Measurements from ENCODE around the gene DIP2B. TPM values are rescaled to one million over a fixed set of nuclear protein-coding genes. Genes with fewer than 3 reads are reported as not detected.
"Not testable (repeated sequence)": the region's sequence is repeated elsewhere in the genome, so short reads cannot be mapped to it uniquely, and the experiment has no call there.

The DIP2B gene
- polyA plus RNA-seq, 2 of the 4 experiments (the other 2 are of a cell fraction) = 16.9 to 29.3 TPM

DNA sequence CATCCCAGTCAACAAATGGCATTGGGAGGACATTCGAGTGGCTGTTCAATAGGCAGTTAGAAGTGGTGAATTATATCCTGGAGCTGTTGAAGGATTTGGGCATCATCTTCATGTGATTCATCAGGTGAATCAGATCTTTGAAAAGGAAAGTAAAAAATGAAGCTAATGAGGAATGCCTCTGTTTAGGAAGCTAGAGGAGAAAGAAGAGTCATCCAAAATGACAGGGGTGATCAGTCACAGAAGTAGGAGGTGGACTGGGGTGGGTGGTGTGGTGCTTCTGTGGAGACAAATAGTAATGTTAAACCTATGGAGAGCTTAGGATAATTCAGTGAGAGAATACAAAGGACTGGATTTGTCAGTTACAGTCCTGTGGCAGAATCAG is 32.7 kb downstream of the DIP2B start:
- Histone ChIP-seq H3K4me2 (peak overlapping the region; percentile 56), H3K27ac (peak overlapping the region; percentile 1 to 71; a peak in 4 of 6 replicates), H3K9me3 (no peaks in the 10 kb centered on the region), H3K4me3 (no peak overlapping the region), H3K4me1 (peaks cover 67% of the 10 kb centered on the region)
- DNase-seq (ENCODE audit: low read depth in 1 of 2, low spot score in 1 of 2) (peak; percentile 30 to 40), ATAC-seq (peak; percentile 33 to 44; a peak in 3 of 6 replicates), FAIRE-seq (no peak)
- 22% methylated on average over 1 of the region's 1 CpG for WGBS (ENCODE audit: missing lambda C conversion rate)
- POLR2A ChIA-PET = interaction anchor here (0.6 to 0.8 kb wide), 2 partner anchors 8 to 32 kb away, joined by 3 to 4 read pairs; partner anchors contain the start of gene DIP2B
- TF ChIP-seq, protein P1, sequence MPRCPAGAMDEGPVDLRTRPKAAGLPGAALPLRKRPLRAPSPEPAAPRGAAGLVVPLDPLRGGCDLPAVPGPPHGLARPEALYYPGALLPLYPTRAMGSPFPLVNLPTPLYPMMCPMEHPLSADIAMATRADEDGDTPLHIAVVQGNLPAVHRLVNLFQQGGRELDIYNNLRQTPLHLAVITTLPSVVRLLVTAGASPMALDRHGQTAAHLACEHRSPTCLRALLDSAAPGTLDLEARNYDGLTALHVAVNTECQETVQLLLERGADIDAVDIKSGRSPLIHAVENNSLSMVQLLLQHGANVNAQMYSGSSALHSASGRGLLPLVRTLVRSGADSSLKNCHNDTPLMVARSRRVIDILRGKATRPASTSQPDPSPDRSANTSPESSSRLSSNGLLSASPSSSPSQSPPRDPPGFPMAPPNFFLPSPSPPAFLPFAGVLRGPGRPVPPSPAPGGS (IDR thresholded peaks at IDR 0.05) = no peak
- peak; percentile 50; the same call in 1 of the 2 replicates for TF ChIP-seq FOSL2 (IDR thresholded peaks at IDR 0.05)
- TF ChIP-seq FOSL2 (CRISPR knock-in tag; IDR thresholded peaks at IDR 0.05) = peak; percentile 64
- CTCF ChIA-PET = interaction anchor here (0.9 to 2.4 kb wide), 6 partner anchors 11 to 273 kb away, joined by 3 to 19 read pairs (median 3); partner anchors contain the start of gene DIP2B

DNA sequence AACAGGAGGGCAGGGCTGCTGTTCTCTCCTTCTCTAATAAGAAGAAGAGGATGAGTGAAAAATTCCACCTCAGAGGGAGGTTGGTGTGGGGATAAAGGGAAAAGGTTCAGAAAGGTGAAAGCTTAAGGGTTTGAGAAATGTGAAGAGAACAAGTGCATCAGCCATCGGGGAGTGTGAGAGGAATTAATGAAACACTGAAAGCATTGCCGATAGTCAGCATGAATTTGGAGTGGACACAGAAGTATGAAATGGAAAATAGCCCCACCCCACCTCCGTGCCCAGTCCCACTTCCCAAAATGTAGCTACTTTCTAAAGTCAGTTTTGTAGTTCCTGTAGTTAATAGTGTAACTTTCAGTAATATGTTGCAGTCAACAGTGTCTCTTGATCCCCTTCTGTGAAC is 33.4 kb downstream of the DIP2B start:
- peaks cover 66% of the 10 kb centered on the region for H3K4me1 ChIP-seq
- FAIRE-seq (no peak), DNase-seq (ENCODE audit: low read depth in 1 of 2, low spot score in 1 of 2) (no peak), ATAC-seq (no peak)
- WGBS (ENCODE audit: missing lambda C conversion rate) = 75% methylated on average over 3 of the region's 3 CpGs
- no peak overlapping the region for H3K4me3 ChIP-seq
- H3K4me2 ChIP-seq = peak overlapping the region; percentile 56
- CTCF ChIA-PET = interaction anchor here (0.7 to 2.4 kb wide), 8 partner anchors 10 to 273 kb away, joined by 3 to 19 read pairs (median 3); partner anchors contain the start of gene DIP2B
- POLR2A ChIA-PET = interaction anchor here (0.6 to 0.8 kb wide), 2 partner anchors 8 to 33 kb away, joined by 3 to 4 read pairs; partner anchors contain the start of gene DIP2B
- H3K27ac ChIP-seq = peak overlapping the region; percentile 1 to 71; a peak in 4 of 6 replicates
- TF ChIP-seq FOSL2 (IDR thresholded peaks at IDR 0.05) (no peak), FOSL2 (CRISPR knock-in tag; IDR thresholded peaks at IDR 0.05) (no peak), POLR2AphosphoS2 (conservative IDR thresholded peaks at IDR 0.05; ENCODE audit: low read length) (no peak), CEBPB (IDR thresholded peaks at IDR 0.05) (no peak), RFX5 (IDR thresholded peaks at IDR 0.05) (no peak), NR3C1 (IDR thresholded peaks at IDR 0.05) (no peak), ESRRA (IDR thresholded peaks at IDR 0.05; ENCODE audit: borderline replicate concordance, low read length) (no peak), CBX2 (IDR thresholded peaks at IDR 0.05; ENCODE audit: borderline replicate concordance, low read depth) (no peak)
- H3K9me3 ChIP-seq = no peaks in the 10 kb centered on the region

DNA sequence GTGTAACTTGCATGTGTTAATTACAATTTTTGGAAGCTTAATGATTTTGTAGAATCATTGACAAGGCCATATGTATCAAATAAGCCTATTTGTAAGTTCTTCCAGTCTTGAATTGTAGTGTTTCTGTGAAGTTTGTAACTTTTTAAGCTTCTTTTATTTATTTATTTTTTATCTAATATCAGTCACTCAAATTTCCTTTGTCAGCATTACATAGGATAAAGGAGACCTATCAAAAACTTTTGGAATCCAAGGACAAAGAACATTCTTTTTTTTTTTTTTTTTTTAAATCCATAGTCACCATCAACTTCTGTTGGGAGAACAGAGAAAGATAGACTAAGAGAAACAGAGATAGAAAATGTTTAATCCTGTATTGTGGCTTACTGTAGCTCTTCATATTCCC is 36.4 kb downstream of the DIP2B start:
- ATAC-seq (no peak), DNase-seq (ENCODE audit: low read depth in 1 of 2, low spot score in 1 of 2) (no peak), FAIRE-seq (no peak)
- Histone ChIP-seq H3K4me1 (peaks cover 60% of the 10 kb centered on the region), H3K4me2 (no peak overlapping the region), H3K27ac (no peak overlapping the region; a peak in 1 of 6 replicates), H3K9me3 (no peaks in the 10 kb centered on the region), H3K4me3 (no peak overlapping the region)
- ChIA-PET POLR2A (no interaction called here), CTCF (interaction anchor here (0.6 to 1.1 kb wide), 5 partner anchors 10 to 199 kb away, joined by 3 to 4 read pairs (median 3); no protein-coding TSS in a partner anchor)
- peak; percentile 62 for TF ChIP-seq MAFK (IDR thresholded peaks at IDR 0.05; ENCODE audit: partially characterized antibody)
- no peak for TF ChIP-seq EP300 (IDR thresholded peaks at IDR 0.05)
- TF ChIP-seq POLR2AphosphoS2 (conservative IDR thresholded peaks at IDR 0.05; ENCODE audit: low read length) = no peak
- TF ChIP-seq ZNF302 (CRISPR knock-in tag; IDR thresholded peaks at IDR 0.05) = no peak

DNA sequence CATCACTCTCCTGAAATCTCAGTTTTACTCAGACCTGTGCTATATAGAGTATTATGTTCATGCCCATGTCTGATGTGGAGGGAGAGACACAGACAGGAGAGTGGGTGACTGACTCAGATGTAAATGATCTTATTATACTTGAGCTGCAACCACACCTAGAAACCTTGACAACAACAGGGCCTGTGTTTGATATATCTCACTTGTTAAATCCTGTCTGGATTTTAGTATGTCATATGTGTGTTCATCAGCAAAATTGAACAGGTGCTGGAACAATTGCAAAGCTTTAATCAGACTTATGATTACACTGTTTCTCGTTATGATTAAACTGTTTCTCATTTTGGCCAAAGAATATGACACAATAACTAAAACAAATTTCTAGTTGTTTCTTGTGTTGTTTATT is 37.7 kb downstream of the DIP2B start:
- CTCF ChIA-PET = interaction anchor here (2.2 kb wide), 1 partner anchor 38 kb away, joined by 8 read pairs; the partner anchor contains the start of gene DIP2B
- no peaks in the 10 kb centered on the region for H3K9me3 ChIP-seq
- WGBS (ENCODE audit: missing lambda C conversion rate) = 78% methylated on average over 1 of the region's 1 CpG
- DNase-seq (ENCODE audit: low read depth in 1 of 2, low spot score in 1 of 2) (peak; percentile 28 to 77), ATAC-seq (peak; percentile 87 to 93), FAIRE-seq (no peak)
- no peak for TF ChIP-seq RFX5 (IDR thresholded peaks at IDR 0.05)
- TF ChIP-seq MAFK (IDR thresholded peaks at IDR 0.05; ENCODE audit: partially characterized antibody) = peak; percentile 92
- no peak for TF ChIP-seq FOSL2 (IDR thresholded peaks at IDR 0.05)
- peak; percentile 48 for TF ChIP-seq FOSL2 (CRISPR knock-in tag; IDR thresholded peaks at IDR 0.05)
- POLR2A ChIA-PET = no interaction called here
- no peak overlapping the region for H3K4me3 ChIP-seq
- peak overlapping the region; percentile 19 to 59; a peak in 4 of 6 replicates for H3K27ac ChIP-seq
- peak overlapping the region; percentile 46 for H3K4me2 ChIP-seq
- H3K4me1 ChIP-seq = peaks cover 63% of the 10 kb centered on the region

DNA sequence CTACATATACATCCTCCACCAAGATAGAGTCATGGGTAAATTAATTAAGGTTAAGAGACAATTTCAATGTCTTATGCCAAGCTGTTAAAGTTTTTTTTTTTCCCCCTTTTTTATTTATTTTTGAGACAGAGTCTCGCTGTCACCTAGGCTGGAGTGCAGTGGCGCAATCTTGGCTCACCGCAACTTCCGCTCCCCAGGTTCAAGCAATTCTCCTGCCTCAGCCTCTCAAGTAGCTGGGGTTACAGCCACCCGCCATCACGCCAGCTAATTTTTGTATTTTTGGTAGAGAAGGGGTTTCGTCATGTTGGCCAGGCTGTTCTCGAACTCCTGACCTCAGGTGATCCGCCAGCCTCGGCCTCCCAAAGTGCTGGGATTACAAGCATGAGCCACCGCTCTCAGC is 38.4 kb downstream of the DIP2B start:
- FAIRE-seq; H3K4me3 ChIP-seq; ATAC-seq; H3K4me2 ChIP-seq; H3K9me3 ChIP-seq; DNase-seq (ENCODE audit: low read depth in 1 of 2, low spot score in 1 of 2); POLR2A ChIA-PET: not testable (repeated sequence)
- WGBS (ENCODE audit: missing lambda C conversion rate) = 94% methylated on average over 11 of the region's 11 CpGs
- H3K4me1 ChIP-seq = peaks cover 63% of the 10 kb centered on the region
- CTCF ChIA-PET = interaction anchor here (0.6 to 2.2 kb wide), 2 partner anchors 22 to 38 kb away, joined by 4 to 8 read pairs; partner anchors contain the start of gene DIP2B
- peak overlapping the region in 1 of 2 experiments; percentile 59; a peak in 3 of 6 replicates for H3K27ac ChIP-seq

All from A549 (cell line).